D721Med (cell line): Measurements from ENCODE around the gene EGFLAM.

ENCODE experiments used
- DNase-seq: peaks from one replicate; pipeline ENCODE4 v3.0.0; 2011; ENCODE audit warnings: low spot score; ENCODE audit not compliant: insufficient read length
- FAIRE-seq: peaks from 2 replicates; lab custom pipeline; 2011; peaks lifted over from hg19 to GRCh38; lab: Jason Lieb, UNC
- TF ChIP-seq, protein P1 (sequence below): IDR thresholded peaks from 2 replicates; pipeline ENCODE4 v1.5.1; 2012; ENCODE audit warnings: mild to moderate bottlenecking, control low read depth; ENCODE audit not compliant: insufficient read depth; ENCODE audit errors: missing control alignments

The EGFLAM gene

DNA sequence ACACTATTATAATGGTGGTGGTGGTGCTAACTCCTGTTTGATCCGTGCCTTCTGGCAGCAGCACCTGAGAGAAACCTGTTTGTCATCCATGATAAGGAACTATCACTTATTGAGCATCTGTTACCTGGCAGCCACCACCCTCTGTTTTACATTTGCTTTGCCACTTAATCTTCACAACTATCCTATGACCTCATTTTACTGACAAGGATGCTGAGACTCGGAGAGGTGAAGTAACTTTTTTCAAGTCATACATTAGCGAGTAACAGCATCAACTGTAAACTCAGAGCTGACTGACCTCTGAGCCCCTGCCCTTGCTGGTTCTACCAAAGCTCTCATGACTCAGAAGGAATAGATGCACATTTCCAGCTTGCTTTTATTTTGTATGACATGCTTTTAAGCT lies 81.1 kb downstream of the EGFLAM start:
- FAIRE-seq (no peak), DNase-seq (no peak)
- TF ChIP-seq, protein P1, sequence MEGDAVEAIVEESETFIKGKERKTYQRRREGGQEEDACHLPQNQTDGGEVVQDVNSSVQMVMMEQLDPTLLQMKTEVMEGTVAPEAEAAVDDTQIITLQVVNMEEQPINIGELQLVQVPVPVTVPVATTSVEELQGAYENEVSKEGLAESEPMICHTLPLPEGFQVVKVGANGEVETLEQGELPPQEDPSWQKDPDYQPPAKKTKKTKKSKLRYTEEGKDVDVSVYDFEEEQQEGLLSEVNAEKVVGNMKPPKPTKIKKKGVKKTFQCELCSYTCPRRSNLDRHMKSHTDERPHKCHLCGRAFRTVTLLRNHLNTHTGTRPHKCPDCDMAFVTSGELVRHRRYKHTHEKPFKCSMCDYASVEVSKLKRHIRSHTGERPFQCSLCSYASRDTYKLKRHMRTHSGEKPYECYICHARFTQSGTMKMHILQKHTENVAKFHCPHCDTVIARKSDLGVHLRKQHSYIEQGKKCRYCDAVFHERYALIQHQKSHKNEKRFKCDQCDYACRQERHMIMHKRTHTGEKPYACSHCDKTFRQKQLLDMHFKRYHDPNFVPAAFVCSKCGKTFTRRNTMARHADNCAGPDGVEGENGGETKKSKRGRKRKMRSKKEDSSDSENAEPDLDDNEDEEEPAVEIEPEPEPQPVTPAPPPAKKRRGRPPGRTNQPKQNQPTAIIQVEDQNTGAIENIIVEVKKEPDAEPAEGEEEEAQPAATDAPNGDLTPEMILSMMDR, result no peak

DNA sequence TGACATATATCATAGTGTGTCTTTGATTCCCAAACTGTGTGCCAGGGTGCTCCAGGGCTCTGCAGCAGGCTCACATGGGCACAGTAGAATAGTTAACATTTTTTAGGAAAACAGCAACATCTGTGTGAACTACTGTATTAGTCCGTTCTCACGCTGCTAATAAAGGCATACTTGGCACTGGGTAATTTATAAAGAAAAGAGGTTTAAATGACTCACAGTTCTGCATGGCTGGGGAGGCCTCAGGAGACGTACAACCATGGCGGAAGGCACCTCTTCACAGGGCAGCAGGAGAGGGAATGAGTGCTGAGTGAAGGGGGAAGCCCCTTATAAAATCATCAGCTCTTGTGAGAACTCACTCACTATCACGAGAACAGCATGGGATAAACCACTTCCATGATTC lies 82.7 kb downstream of the EGFLAM start:
- DNase-seq, result no peak
- FAIRE-seq, result no peak
- TF ChIP-seq, protein P1, result no peak

DNA sequence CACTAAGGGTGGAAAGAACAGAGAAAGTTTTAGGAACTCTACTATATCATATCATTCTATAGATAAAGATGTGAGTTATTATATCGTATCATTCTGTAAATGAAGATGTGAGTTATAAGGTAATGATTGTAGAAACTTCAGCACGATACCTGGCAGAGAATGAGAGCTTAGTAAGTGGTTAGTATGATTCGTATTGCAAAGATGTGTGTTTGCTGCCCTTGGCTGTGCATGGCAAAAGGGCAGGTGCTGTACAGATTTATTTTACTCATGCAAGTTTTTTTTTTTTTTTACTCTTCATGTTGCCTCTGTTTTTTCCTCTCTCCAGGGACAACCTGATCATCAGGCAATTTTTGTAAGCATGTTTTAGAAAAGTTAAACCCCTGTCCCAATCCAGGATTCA lies 83.3 kb downstream of the EGFLAM start:
- TF ChIP-seq, protein P1, result no peak
- FAIRE-seq, result no peak
- DNase-seq, result no peak

DNA sequence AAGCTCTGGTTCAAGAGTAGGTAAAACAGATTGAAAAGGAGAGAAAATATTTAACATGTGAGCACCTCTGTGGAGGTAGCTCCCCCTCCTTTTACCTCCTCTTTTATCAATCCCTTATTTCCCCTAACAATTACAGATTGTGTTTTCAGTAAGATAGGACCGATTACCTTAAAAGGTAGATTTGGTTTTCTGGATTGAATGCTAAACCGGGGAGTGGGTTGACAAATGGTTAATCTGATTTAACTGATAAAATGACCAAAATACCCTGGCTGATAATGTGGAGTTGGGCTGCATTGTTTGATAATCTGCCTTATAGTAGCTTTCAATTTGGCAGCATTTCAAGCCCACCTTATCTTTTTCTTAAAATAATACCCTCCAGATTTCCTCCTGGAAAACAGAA lies 83.9 kb downstream of the EGFLAM start:
- no peak for FAIRE-seq
- DNase-seq, result no peak
- TF ChIP-seq, protein P1, result no peak

DNA sequence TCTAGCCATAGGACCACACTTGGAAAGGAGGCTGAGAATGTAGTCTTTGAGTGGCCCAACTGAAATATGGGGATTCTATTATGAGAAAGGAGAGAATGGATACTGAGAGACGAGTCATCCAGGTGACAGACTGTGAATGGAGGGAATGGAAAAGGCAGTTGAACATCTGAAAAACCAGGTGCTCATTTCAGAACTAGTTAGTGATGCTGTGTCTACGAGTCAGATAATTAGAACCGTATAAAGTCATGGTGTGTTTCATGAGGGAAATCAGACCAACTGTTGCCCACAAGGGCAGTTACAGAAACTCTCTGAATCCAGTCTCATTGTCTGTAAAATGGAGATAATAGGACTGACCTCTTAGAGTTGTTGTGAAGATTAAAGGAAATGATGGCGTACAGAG lies 86.5 kb downstream of the EGFLAM start:
- FAIRE-seq, result no peak
- TF ChIP-seq, protein P1, result no peak

DNA sequence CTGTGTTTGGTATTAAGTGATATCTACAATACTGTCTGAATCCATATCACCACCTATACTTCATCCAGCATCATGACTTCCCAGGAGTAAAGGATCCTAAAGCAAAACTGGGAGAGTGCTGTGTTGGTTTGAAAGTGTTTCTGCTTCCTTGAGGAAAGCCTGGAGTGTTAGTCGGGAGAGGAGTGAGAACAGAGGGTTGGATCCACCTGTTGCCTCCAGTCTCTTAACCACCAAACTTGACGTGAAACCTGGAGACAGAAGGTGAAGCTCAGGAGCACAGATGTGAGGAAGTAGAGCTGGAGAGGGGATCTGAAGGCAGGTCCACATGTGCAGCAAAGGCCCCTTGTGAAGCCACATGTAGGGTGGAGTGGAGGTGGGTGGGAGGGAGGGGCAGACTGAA lies 88.2 kb downstream of the EGFLAM start:
- FAIRE-seq (no peak), DNase-seq (no peak)
- TF ChIP-seq, protein P1, result no peak

More for the DNA sequence above, 86.5 kb downstream of the EGFLAM start:
- no peak for DNase-seq

DNA sequence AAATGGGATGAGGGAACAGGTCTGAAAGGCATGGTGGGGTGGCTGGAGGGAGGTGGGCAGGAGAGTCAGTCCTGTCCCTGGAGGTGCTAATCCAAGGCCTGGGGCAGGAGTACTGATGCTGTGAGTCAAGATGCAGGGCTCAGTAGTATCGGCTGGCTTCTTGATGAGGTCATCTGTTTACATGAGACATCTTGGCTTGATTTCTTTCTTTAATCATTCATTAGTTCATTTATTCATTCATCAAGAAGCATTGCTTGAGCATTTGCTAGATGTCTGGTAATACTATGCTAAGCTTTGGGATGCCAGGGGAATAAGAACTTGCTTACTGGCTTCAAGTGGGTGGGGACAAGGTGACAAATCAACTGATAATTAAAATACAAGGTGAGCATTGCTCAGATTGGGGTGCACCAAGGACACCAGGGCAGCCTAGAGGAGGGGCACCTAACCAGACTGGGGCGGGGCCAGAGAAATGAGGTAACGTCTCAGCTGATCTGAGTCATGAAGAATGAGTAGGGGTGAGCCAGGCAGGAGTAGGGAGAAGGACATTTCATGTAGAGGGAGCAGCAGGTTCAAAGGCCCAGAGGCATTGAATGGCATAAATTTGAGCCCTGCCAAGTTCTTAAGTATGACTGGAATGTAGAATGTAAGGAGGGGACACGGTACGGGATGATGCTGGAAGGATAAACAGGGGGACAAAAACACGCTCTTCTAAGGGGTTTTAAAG lies 88.8 kb downstream of the EGFLAM start:
- DNase-seq (no peak), FAIRE-seq (no peak)
- TF ChIP-seq, protein P1, result no peak
